Right lobe of liver (tissue), 4 donors: ENCODE measurements around the gene GPR52.

ENCODE experiments used
- POLR2A ChIP-seq: fragments of 450-650 bp; IDR thresholded peaks from one replicate; pipeline ENCODE4 v1.6.1; 2017; ENCODE audit warnings: antibody characterized with exemption, mild to moderate bottlenecking
- TF ChIP-seq, protein P1 (sequence below), 4 donors: fragments of 200-600 bp in 3 of 4; fragments of 450-650 bp in 1 of 4; IDR thresholded peaks; one replicate each; pipeline versions ENCODE4 v1.5.1 to v1.8.0; 2016 to 2022; ENCODE audit warnings: antibody characterized with exemption in 4 of 4, mild to moderate bottlenecking in 2 of 4
- donor health status: DM: no; HTN: no; CAD: no.
- donor health status: DM: no; HTN: no; CAD: no.
- donor health status: DM: no; HTN: yes; CAD: no.

- TF ChIP-seq, protein P1, sequence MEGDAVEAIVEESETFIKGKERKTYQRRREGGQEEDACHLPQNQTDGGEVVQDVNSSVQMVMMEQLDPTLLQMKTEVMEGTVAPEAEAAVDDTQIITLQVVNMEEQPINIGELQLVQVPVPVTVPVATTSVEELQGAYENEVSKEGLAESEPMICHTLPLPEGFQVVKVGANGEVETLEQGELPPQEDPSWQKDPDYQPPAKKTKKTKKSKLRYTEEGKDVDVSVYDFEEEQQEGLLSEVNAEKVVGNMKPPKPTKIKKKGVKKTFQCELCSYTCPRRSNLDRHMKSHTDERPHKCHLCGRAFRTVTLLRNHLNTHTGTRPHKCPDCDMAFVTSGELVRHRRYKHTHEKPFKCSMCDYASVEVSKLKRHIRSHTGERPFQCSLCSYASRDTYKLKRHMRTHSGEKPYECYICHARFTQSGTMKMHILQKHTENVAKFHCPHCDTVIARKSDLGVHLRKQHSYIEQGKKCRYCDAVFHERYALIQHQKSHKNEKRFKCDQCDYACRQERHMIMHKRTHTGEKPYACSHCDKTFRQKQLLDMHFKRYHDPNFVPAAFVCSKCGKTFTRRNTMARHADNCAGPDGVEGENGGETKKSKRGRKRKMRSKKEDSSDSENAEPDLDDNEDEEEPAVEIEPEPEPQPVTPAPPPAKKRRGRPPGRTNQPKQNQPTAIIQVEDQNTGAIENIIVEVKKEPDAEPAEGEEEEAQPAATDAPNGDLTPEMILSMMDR (IDR thresholded peaks at IDR 0.05): no peak
- TF ChIP-seq POLR2A: no peak
These were observed 32.3 kb upstream of the GPR52 start for GRCh38 chr1:174415506-174415905.
